Transverse colon (tissue), 4 donors: ENCODE results near the gene ZNF689. TPM values are rescaled to one million over a fixed set of nuclear protein-coding genes. Genes with fewer than 3 reads are reported as not detected.

Experiments
- DNase-seq: peaks from one replicate; pipeline ENCODE4 v3.0.0-alpha.2; 2019
- H3K27ac ChIP-seq, 4 donors: fragments of 200-600 bp; sonication (generic); 2 replicates each; pipeline ENCODE4 v1.5.1; 2016 to 2018; ENCODE audit warnings: inconsistent platforms in 4 of 4
- H3K27me3 ChIP-seq: fragments of 200-600 bp; sonication (generic); 2 replicates; pipeline ENCODE4 v1.5.1; 2017; ENCODE audit warnings: inconsistent platforms
- H3K36me3 ChIP-seq, 4 donors: fragments of 200-600 bp; sonication (generic); 2 replicates each; pipeline ENCODE4 v1.5.1; 2017 to 2019; ENCODE audit warnings: inconsistent platforms in 4 of 4
- H3K4me1 ChIP-seq, 4 donors: fragments of 200-600 bp; sonication (generic); 2 replicates each; pipeline ENCODE4 v1.5.1; 2017 to 2020; ENCODE audit warnings: inconsistent platforms in 4 of 4
- H3K4me3 ChIP-seq, 4 donors: fragments of 200-600 bp; sonication (generic); 1 replicate in 1 of 4; 2 replicates in 3 of 4; pipeline versions ENCODE4 v1.5.1 to v1.6.1; 2017 to 2019; ENCODE audit warnings: inconsistent platforms in 4 of 4
- H3K9me3 ChIP-seq, 2 donors: fragments of 200-600 bp; sonication (generic); 2 replicates each; pipeline ENCODE4 v1.5.1; 2017 to 2019; ENCODE audit warnings: inconsistent platforms in 2 of 2
- CTCF ChIP-seq, 5 experiments: fragments of 200-600 bp in 3 of 5; fragments of 450-650 bp in 2 of 5; sonication (generic) in 3 of 5; IDR thresholded peaks; 1 replicate in 2 of 5; 2 replicates in 3 of 5; pipeline ENCODE4 v1.5.1; 2016 to 2017; ENCODE audit warnings: antibody characterized with exemption in 5 of 5, inconsistent platforms in 3 of 5, mild to moderate bottlenecking in 2 of 5, moderate library complexity in 1 of 5
- EP300 ChIP-seq: sonication (generic); formaldehyde crosslinking; IDR thresholded peaks from one replicate; pipeline ENCODE4 v1.6.1; 2017; ENCODE audit warnings: antibody characterized with exemption, low read depth
- POLR2A ChIP-seq: fragments of 450-650 bp; IDR thresholded peaks from one replicate; pipeline ENCODE4 v1.6.1; 2016; ENCODE audit warnings: antibody characterized with exemption, mild to moderate bottlenecking, moderate library complexity
- POLR2AphosphoS5 ChIP-seq, 3 donors: sonication (generic); formaldehyde crosslinking; IDR thresholded peaks; one replicate each; pipeline ENCODE4 v1.6.1; 2016; ENCODE audit warnings: antibody characterized with exemption in 3 of 3
- WGBS, 2 donors: methylation state at CpG; one replicate each; pipeline ENCODE4 v1.1.5; 2018; ENCODE audit warnings: low coverage in 1 of 2; 5-methylcytosine and 5-hydroxymethylcytosine counted together
- in situ Hi-C, 4 donors: fragments of 200-750 bp; cut with MboI; loops; one replicate each; pipeline versions ENCODE4 v1.15.0 to v1.15.1; 2017; ENCODE audit warnings: low sequenced_read_pairs in 3 of 4, low pct_ligation_motif_present in 1 of 4, low pct_unique_long_range_greater_than_20kb in 1 of 4
- intact Hi-C: fragments of 100-400 bp; cut with DNase I; formaldehyde crosslinking; loops from one replicate; pipeline ENCODE4 v1.15.1; 2023; ENCODE audit warnings: low total_unique reads
- total RNA-seq, 4 donors: library from RNA; depleted of rRNA; stranded (reverse); fragments of >200 nt; gene quantifications; one replicate each; pipeline ENCODE4 v1.1.0, GENCODE V29; 2016

Gene ZNF689
- total RNA-seq, 4 donors from 2014 or later: 3.4 to 77.1 (median 8.1) TPM

- H3K9me3 ChIP-seq: no peaks in the 10 kb centered on the region
- H3K4me3 ChIP-seq: no peak overlapping the region
- in situ Hi-C loops: no loop called here
- peaks cover 0 to 6% (median 0%) of the 10 kb centered on the region in 4 donors for H3K4me1 ChIP-seq
- no peak for DNase-seq
- no peaks in the 10 kb centered on the region for H3K36me3 ChIP-seq
- H3K27ac ChIP-seq: no peak overlapping the region
- H3K27me3 ChIP-seq: no peaks in the 10 kb centered on the region
- TF ChIP-seq POLR2A (no peak), POLR2AphosphoS5 (IDR thresholded peaks at IDR 0.05) (no peak), EP300 (no peak), CTCF (IDR thresholded peaks at IDR 0.05) (no peak)
- intact Hi-C loops: loop anchor here (10.0 kb wide), 1 partner anchor 45 kb away; the partner anchor contains the start of gene ZNF688
- 88 to 94% methylated on average over 3 to 5 of the region's 5 CpGs for WGBS, 2 donors
Observed at GRCh38 chr16:30619638-30620037, 9.4 kb upstream of the ZNF689 start.

- in situ Hi-C loops (no loop called here), intact Hi-C loops (no loop called here)
- DNase-seq: no peak
- WGBS, 2 donors: 75 to 92% methylated on average over 4 of the region's 4 CpGs
- H3K27ac ChIP-seq: no peak overlapping the region
- peaks cover 0 to 6% (median 0%) of the 10 kb centered on the region in 4 donors for H3K4me1 ChIP-seq
- no peaks in the 10 kb centered on the region for H3K36me3 ChIP-seq
- H3K9me3 ChIP-seq: no peaks in the 10 kb centered on the region
- no peak overlapping the region for H3K4me3 ChIP-seq
- no peaks in the 10 kb centered on the region for H3K27me3 ChIP-seq
- TF ChIP-seq POLR2AphosphoS5 (IDR thresholded peaks at IDR 0.05): no peak
Observed at GRCh38 chr16:30619202-30619601, 9.0 kb upstream of the ZNF689 start.

GRCh38 chr16:30615358-30616091 lies 5.3 kb upstream of the ZNF689 start:
- WGBS, 2 donors: 36 to 71% methylated on average over 1 to 12 of the region's 12 CpGs
- TF ChIP-seq POLR2A: no peak
- TF ChIP-seq CTCF (IDR thresholded peaks at IDR 0.05): peak; percentile 40 to 92 (median 72)
- peaks cover 3 to 9% (median 4%) of the 10 kb centered on the region in 4 donors for H3K4me1 ChIP-seq
- H3K27me3 ChIP-seq: no peaks in the 10 kb centered on the region
- H3K36me3 ChIP-seq: no peaks in the 10 kb centered on the region
- intact Hi-C loops (no loop called here), in situ Hi-C loops (no loop called here)
- H3K4me3 ChIP-seq: no peak overlapping the region
- no peak overlapping the region for H3K27ac ChIP-seq
- no peaks in the 10 kb centered on the region for H3K9me3 ChIP-seq
- peak; percentile 82 for DNase-seq

- peaks cover 0 to 31% (median 4%) of the 10 kb centered on the region in 4 donors for H3K36me3 ChIP-seq
- in situ Hi-C loops: loop anchor here in 2 of 4 donors (10.0 kb wide), 2 partner anchors 164 to 174 kb away; partner anchors contain the start of genes DCTPP1 (in 1 of the 2) and SEPHS2 (in 1 of the 2)
- DNase-seq: peak; percentile 58
- peaks cover 5 to 23% (median 15%) of the 10 kb centered on the region in 4 donors for H3K4me1 ChIP-seq
- H3K27ac ChIP-seq: peak overlapping the region; percentile 94 to 99 (median 98)
- WGBS, 2 donors: 17 to 44% methylated on average over 2 to 30 of the region's 40 CpGs
- no peaks in the 10 kb centered on the region for H3K27me3 ChIP-seq
- H3K4me3 ChIP-seq: peak overlapping the region; percentile 71 to 96 (median 89)
- no peaks in the 10 kb centered on the region for H3K9me3 ChIP-seq
- TF ChIP-seq POLR2AphosphoS5 (IDR thresholded peaks at IDR 0.05): no peak
- intact Hi-C loops: no loop called here
Observed at GRCh38 chr16:30609002-30609925, 925 bp downstream of the ZNF689 start.

- Histone ChIP-seq H3K4me1 (peaks cover 5 to 39% (median 17%) of the 10 kb centered on the region in 4 donors), H3K27me3 (no peaks in the 10 kb centered on the region), H3K4me3 (no peak overlapping the region), H3K9me3 (no peaks in the 10 kb centered on the region), H3K36me3 (peaks cover 0 to 47% (median 8%) of the 10 kb centered on the region in 4 donors), H3K27ac (no peak overlapping the region)
- WGBS, 2 donors: 95% methylated on average over 3 of the region's 3 CpGs; no CpG with 5 or more reads in 1 of the 2 donors
- no peak for TF ChIP-seq POLR2A
- TF ChIP-seq CTCF (IDR thresholded peaks at IDR 0.05): no peak
- no peak for TF ChIP-seq EP300
- TF ChIP-seq POLR2AphosphoS5 (IDR thresholded peaks at IDR 0.05): no peak
- DNase-seq: no peak
- intact Hi-C loops: no loop called here
- in situ Hi-C loops: loop anchor here in 2 of 4 donors (10.0 kb wide), 2 partner anchors 161 to 171 kb away; partner anchors contain the start of genes DCTPP1 (in 1 of the 2) and SEPHS2 (in 1 of the 2)
Observed at GRCh38 chr16:30606004-30606403, 4.2 kb downstream of the ZNF689 start.
